GM12872 (cell line): Measurements from ENCODE around the gene MIEN1.

Experiments used
- TF ChIP-seq, protein P1 (sequence below): IDR thresholded peaks from 3 replicates; pipeline ENCODE4 v1.5.1; 2011; ENCODE audit warnings: low read depth, mild to moderate bottlenecking, low read length, moderate library complexity; ENCODE audit not compliant: insufficient read depth

Gene MIEN1

DNA sequence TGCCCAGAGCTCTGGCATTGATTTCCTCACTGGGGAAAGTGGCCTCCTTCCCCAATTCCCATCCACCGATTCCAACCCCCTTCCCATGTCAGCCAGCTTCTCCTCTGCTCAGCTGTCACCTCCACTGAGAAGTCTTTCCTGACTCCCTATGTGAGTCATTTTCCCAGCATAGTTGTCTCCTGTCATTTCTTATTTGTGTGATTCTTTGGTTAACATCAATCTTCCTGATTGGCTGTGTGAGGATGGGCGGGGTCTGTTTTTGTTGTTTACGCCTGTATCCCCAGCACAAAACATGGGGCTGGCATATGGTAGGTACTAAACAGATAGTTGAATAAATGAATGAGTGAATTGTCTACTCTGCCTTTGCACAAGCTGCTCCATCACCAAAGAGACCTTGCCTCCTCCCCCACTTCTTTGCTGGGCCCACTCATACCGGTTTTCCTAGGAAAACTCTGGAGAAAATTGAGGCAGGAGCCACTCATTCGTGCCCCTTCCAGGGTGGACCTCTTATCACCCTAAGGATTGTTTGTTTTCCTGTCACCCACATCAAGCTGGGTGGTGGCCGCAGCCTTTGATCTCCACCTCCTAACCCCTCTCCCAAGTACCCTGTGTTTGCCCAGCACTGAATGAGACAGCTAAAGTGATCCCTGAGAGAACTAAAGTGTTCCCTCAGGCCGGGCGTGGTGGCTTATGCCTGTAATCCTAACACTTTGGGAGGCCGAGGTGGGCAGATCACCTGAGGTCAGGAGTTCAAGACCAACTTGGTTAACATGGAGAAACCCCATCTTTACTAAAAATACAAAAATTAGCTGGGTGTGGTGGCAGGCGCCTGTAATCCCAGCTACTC is 6.2 kb upstream of the MIEN1 start:
- TF ChIP-seq, protein P1, sequence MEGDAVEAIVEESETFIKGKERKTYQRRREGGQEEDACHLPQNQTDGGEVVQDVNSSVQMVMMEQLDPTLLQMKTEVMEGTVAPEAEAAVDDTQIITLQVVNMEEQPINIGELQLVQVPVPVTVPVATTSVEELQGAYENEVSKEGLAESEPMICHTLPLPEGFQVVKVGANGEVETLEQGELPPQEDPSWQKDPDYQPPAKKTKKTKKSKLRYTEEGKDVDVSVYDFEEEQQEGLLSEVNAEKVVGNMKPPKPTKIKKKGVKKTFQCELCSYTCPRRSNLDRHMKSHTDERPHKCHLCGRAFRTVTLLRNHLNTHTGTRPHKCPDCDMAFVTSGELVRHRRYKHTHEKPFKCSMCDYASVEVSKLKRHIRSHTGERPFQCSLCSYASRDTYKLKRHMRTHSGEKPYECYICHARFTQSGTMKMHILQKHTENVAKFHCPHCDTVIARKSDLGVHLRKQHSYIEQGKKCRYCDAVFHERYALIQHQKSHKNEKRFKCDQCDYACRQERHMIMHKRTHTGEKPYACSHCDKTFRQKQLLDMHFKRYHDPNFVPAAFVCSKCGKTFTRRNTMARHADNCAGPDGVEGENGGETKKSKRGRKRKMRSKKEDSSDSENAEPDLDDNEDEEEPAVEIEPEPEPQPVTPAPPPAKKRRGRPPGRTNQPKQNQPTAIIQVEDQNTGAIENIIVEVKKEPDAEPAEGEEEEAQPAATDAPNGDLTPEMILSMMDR, result no peak

DNA sequence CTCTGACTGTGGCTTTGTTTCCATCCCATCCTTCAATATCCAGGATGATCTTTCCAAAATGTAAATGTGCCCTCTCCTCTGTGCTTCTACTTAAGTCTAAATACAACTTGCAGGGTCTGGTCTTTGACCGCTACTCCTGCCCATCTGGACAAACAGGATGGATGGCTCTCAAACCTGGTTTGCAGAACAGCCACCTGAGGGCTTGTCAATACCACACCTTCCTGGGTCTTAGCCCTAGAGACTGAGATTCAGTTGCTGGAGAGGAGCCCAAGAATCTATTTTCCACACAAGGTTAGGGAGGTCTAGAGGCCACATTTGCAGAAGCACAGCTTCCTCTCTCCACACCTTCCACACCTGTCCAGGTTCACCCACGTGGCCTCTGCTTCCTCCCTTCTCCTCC is 5.5 kb upstream of the MIEN1 start:
- TF ChIP-seq, protein P1, result no peak

DNA sequence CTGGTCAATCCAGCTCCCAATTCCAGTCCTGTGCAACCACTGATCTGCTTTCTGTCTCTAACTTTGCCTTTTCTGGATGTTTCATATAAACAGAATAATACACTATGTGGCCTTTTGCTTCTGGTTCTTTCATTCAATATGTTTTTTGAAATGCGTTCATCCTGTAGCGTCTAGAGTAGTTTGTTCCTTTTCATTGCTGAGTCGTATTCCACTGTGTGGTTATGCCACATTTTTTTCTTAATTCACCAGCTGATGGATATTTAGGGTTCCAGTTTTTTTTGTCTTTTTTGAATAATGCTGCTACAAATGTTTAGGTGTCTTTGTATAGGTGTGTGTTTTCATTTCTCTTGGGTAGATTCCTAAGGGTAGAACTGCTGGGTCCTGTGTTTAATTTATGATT is 2.3 kb upstream of the MIEN1 start:
- TF ChIP-seq, protein P1, result no peak

DNA sequence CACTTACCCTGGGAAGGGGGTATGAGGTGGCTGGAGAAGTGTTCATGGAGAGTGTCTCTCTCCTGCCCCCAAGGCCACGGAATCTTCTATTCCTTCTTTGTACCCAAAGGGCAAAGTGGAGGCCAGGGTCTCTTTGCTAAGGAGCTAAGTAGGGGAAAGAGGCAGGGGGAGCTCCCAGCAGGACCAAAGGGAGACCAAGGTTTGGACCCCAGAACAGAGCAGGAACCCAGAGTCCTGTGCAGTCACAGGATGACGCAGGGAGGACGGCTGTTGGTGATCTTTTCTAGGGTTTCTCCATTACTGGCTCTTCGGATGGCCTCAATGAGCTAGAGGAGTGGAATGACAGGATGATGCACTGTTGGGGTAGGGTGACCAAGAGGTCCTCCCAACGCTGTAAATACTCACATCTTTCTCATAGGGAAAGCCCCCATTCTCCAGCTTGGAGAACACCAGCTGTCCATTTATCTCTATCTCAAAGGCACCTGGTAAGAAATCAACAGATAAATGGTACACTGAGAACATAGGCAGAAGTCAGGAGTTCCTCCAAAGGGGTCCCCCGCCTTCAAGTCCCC is 966 bp downstream of the MIEN1 start:
- TF ChIP-seq, protein P1, result no peak

DNA sequence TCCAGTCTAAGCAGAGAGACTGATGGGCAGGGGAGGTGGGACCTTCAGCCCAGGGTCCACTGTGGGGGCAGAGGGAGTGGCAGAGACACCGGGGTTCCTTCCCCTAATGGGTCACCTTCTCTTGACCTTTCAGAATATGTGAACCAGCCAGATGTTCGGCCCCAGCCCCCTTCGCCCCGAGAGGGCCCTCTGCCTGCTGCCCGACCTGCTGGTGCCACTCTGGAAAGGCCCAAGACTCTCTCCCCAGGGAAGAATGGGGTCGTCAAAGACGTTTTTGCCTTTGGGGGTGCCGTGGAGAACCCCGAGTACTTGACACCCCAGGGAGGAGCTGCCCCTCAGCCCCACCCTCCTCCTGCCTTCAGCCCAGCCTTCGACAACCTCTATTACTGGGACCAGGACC is 2.8 kb downstream of the MIEN1 start:
- TF ChIP-seq, protein P1, result no peak

DNA sequence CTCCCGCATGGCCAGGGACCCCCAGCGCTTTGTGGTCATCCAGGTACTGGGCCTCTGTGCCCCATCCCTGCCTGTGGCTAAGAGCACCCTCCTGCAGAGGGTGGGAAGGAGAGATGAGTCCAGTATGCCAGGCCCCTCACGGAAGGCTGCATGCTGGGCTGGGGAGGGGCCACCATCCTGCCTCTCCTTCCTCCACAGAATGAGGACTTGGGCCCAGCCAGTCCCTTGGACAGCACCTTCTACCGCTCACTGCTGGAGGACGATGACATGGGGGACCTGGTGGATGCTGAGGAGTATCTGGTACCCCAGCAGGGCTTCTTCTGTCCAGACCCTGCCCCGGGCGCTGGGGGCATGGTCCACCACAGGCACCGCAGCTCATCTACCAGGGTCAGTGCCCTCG is 3.7 kb downstream of the MIEN1 start:
- TF ChIP-seq, protein P1, result no peak

DNA sequence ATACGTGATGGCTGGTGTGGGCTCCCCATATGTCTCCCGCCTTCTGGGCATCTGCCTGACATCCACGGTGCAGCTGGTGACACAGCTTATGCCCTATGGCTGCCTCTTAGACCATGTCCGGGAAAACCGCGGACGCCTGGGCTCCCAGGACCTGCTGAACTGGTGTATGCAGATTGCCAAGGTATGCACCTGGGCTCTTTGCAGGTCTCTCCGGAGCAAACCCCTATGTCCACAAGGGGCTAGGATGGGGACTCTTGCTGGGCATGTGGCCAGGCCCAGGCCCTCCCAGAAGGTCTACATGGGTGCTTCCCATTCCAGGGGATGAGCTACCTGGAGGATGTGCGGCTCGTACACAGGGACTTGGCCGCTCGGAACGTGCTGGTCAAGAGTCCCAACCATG is 5.6 kb downstream of the MIEN1 start:
- TF ChIP-seq, protein P1, result no peak
